Kidney epithelial cell (primary cell): ENCODE results near the gene RAPGEF4. TPM values are rescaled to one million over a fixed set of nuclear protein-coding genes. Genes with fewer than 3 reads are reported as not detected.
A peak's percentile ranks its signal among the peaks of the same experiment; 100 is the strongest.

ENCODE experiments used
- DNase-seq: peaks from one replicate; pipeline ENCODE4 v3.0.0-alpha.2; 2010; ENCODE audit warnings: low read depth
- H3K27me3 ChIP-seq: 2 replicates; pipeline ENCODE4 v1.6.0; 2011; ENCODE audit warnings: low read length; ENCODE audit not compliant: control insufficient read depth, insufficient read depth
- H3K36me3 ChIP-seq: 2 replicates; pipeline ENCODE4 v1.5.1; 2011; ENCODE audit warnings: low read length; ENCODE audit not compliant: control insufficient read depth, insufficient read depth
- H3K4me3 ChIP-seq: 2 replicates; pipeline ENCODE4 v1.5.1; 2011; ENCODE audit warnings: low read depth, mild to moderate bottlenecking, control low read depth, low read length
- CTCF ChIP-seq: IDR thresholded peaks from 2 replicates; pipeline ENCODE4 v1.5.1; 2011; ENCODE audit warnings: mild to moderate bottlenecking, moderate library complexity, low read length, control low read depth, inconsistent platforms; ENCODE audit not compliant: insufficient read depth, poor library complexity, severe bottlenecking
- total RNA-seq: library from RNA; depleted of rRNA; stranded (reverse); fragments of >200 nt; gene quantifications from 2 replicates; pipeline ENCODE4 v1.2.3, GENCODE V29; 2015

RAPGEF4 gene
- total RNA-seq, 1 donor from 2014 or later = 0.71 TPM

- Histone ChIP-seq H3K27me3 (no peaks in the 10 kb centered on the region), H3K36me3 (no peaks in the 10 kb centered on the region), H3K4me3 (no peak overlapping the region)
- no peak for TF ChIP-seq CTCF
- no peak for DNase-seq
Observed at GRCh38 chr2:172830482-172830881, 94.8 kb downstream of the RAPGEF4 start.

- no peaks in the 10 kb centered on the region for H3K27me3 ChIP-seq
- no peak for DNase-seq
- no peak for TF ChIP-seq CTCF
- H3K36me3 ChIP-seq = no peaks in the 10 kb centered on the region
- no peak overlapping the region for H3K4me3 ChIP-seq
Observed at GRCh38 chr2:172833898-172834297, 98.3 kb downstream of the RAPGEF4 start.

GRCh38 chr2:172834881-172835280, 99.2 kb downstream of the RAPGEF4 start:
- Histone ChIP-seq H3K36me3 (no peaks in the 10 kb centered on the region), H3K4me3 (no peak overlapping the region), H3K27me3 (no peaks in the 10 kb centered on the region)
- no peak for TF ChIP-seq CTCF
- DNase-seq = no peak

- no peaks in the 10 kb centered on the region for H3K27me3 ChIP-seq
- no peaks in the 10 kb centered on the region for H3K36me3 ChIP-seq
- no peak overlapping the region for H3K4me3 ChIP-seq
- peak; percentile 86 for DNase-seq
- TF ChIP-seq CTCF = no peak
Observed at GRCh38 chr2:172836347-172836821, 100.7 kb downstream of the RAPGEF4 start.

- TF ChIP-seq CTCF = no peak
- Histone ChIP-seq H3K36me3 (no peaks in the 10 kb centered on the region), H3K4me3 (no peak overlapping the region), H3K27me3 (no peaks in the 10 kb centered on the region)
- DNase-seq = no peak
Observed at GRCh38 chr2:172836827-172837226, 101.2 kb downstream of the RAPGEF4 start.

- no peaks in the 10 kb centered on the region for H3K27me3 ChIP-seq
- no peak overlapping the region for H3K4me3 ChIP-seq
- DNase-seq = no peak
- no peaks in the 10 kb centered on the region for H3K36me3 ChIP-seq
- no peak for TF ChIP-seq CTCF
Observed at GRCh38 chr2:172839446-172839845, 103.8 kb downstream of the RAPGEF4 start.
